ENCODE measurements around the gene CEACAM16. TPM values are rescaled to one million over a fixed set of nuclear protein-coding genes. Genes with fewer than 3 reads are reported as not detected.
A peak's percentile ranks its signal among the peaks of the same experiment; 100 is the strongest.
"Not testable (repeated sequence)": the region's sequence is repeated elsewhere in the genome, so short reads cannot be mapped to it uniquely, and the experiment has no call there.

The CEACAM16 gene
- not detected for polyA plus RNA-seq (2013, experiment 1 of 2; ENCODE audit: insufficient read length)
- polyA plus RNA-seq (2013, experiment 2 of 2; ENCODE audit: insufficient read length), result not detected

- DNase-seq, result no peak
Observed at GRCh38 chr19:44698492-44699201, at the start of gene CEACAM16. Gene CEACAM16, plus strand, starts transcription at chr19:44699151. Its CDS starts 2,306 bp downstream, at chr19:44701457.

GRCh38 chr19:44649578-44650145, 49.3 kb upstream of the CEACAM16 start:
- no peak for DNase-seq

GRCh38 chr19:44653343-44653742, 45.6 kb upstream of the CEACAM16 start:
- no peak for DNase-seq

GRCh38 chr19:44653977-44654774, 44.8 kb upstream of the CEACAM16 start:
- DNase-seq, result peak; percentile 50

GRCh38 chr19:44657211-44657921, 41.6 kb upstream of the CEACAM16 start:
- DNase-seq, result peak; percentile 78

- no peak for DNase-seq
Observed at GRCh38 chr19:44658069-44658733, 40.8 kb upstream of the CEACAM16 start.

- no peak for DNase-seq
Observed at GRCh38 chr19:44660081-44660480, 38.9 kb upstream of the CEACAM16 start.

- DNase-seq, result no peak
Observed at GRCh38 chr19:44661205-44661604, 37.7 kb upstream of the CEACAM16 start.

GRCh38 chr19:44661904-44662303, 37.0 kb upstream of the CEACAM16 start:
- DNase-seq, result no peak

- DNase-seq, result peak; percentile 50
Observed at GRCh38 chr19:44662691-44663385, 36.1 kb upstream of the CEACAM16 start.

GRCh38 chr19:44663996-44664395, 35.0 kb upstream of the CEACAM16 start:
- DNase-seq, result no peak

GRCh38 chr19:44664976-44665375, 34.0 kb upstream of the CEACAM16 start:
- DNase-seq, result no peak

GRCh38 chr19:44666852-44667556, 31.9 kb upstream of the CEACAM16 start:
- no peak for DNase-seq

- DNase-seq, result no peak
Observed at GRCh38 chr19:44668985-44669764, 29.8 kb upstream of the CEACAM16 start.

GRCh38 chr19:44670027-44670426, 28.9 kb upstream of the CEACAM16 start:
- not testable (repeated sequence) for DNase-seq

- no peak for DNase-seq
Observed at GRCh38 chr19:44671400-44671799, 27.6 kb upstream of the CEACAM16 start, which contains the start of gene CEACAM19. Gene CEACAM19, plus strand, starts transcription at chr19:44671482. Its CDS starts 450 bp downstream, at chr19:44671932.

GRCh38 chr19:44672226-44672625, 26.7 kb upstream of the CEACAM16 start:
- DNase-seq, result no peak

GRCh38 chr19:44673510-44673909, 25.4 kb upstream of the CEACAM16 start:
- no peak for DNase-seq

- no peak for DNase-seq
Observed at GRCh38 chr19:44675521-44675920, 23.4 kb upstream of the CEACAM16 start.
